HUDEP-2 (cell line): ENCODE results near the gene CCDC43.

Experiments
- DNase-seq, 76 experiments: peaks; one replicate each; lab custom pipeline; 2025; ENCODE audit not compliant: unreplicated experiment in 76 of 76; lab: John Stamatoyannopoulos, UW

The CCDC43 gene

GRCh38 chr17:44628243-44629188 lies 61.1 kb downstream of the CCDC43 start:
- DNase-seq = no peak

GRCh38 chr17:44627513-44628242 lies 61.9 kb downstream of the CCDC43 start:
- DNase-seq = no peak
